Neural crest cell (in vitro differentiated cells): ENCODE results near the gene ACSBG1. TPM values are rescaled to one million over a fixed set of nuclear protein-coding genes. Genes with fewer than 3 reads are reported as not detected.

Source experiments
- DNase-seq: peaks from one replicate; pipeline ENCODE4 v3.0.0; 2021; ENCODE audit warnings: low read depth, mixed read lengths, low spot score
- H3K27ac Mint-ChIP-seq: one replicate; pipeline ENCODE4 v1.8.0; 2021; ENCODE audit warnings: mild to moderate bottlenecking, mixed read lengths; ENCODE audit not compliant: unreplicated experiment
- H3K27me3 Mint-ChIP-seq: 2 replicates; pipeline ENCODE4 v1.8.0; 2021; ENCODE audit warnings: low read depth, mild to moderate bottlenecking, mixed read lengths
- H3K36me3 Mint-ChIP-seq: 2 replicates; pipeline ENCODE4 v1.8.0; 2021; ENCODE audit warnings: low read depth, mild to moderate bottlenecking, mixed read lengths
- H3K4me1 Mint-ChIP-seq: 2 replicates; pipeline ENCODE4 v1.8.0; 2021; ENCODE audit warnings: mixed read lengths
- H3K4me3 Mint-ChIP-seq: one replicate; pipeline ENCODE4 v1.8.0; 2021; ENCODE audit warnings: mild to moderate bottlenecking, mixed read lengths
- H3K9me3 Mint-ChIP-seq: 2 replicates; pipeline ENCODE4 v1.8.0; 2021; ENCODE audit warnings: mixed read lengths
- total RNA-seq: library from RNA; stranded (reverse); gene quantifications from 2 replicates; pipeline ENCODE4 v1.2.1, GENCODE V29; 2021
- TF ChIP-seq, protein P1 (sequence below): fragments of 200-600 bp; sonication (generic); conservative IDR thresholded peaks from 2 replicates; pipeline ENCODE4 v1.5.0; 2021; ENCODE audit warnings: antibody characterized with exemption, mild to moderate bottlenecking

ACSBG1 gene
- total RNA-seq, 1 donor from 2014 or later: 4.9 TPM

GRCh38 chr15:78243491-78243941 is 9.2 kb upstream of the ACSBG1 start:
- H3K9me3 Mint-ChIP-seq: no peaks in the 10 kb centered on the region
- no peak for DNase-seq
- H3K4me1 Mint-ChIP-seq: peaks cover 13% of the 10 kb centered on the region
- H3K36me3 Mint-ChIP-seq: no peaks in the 10 kb centered on the region
- H3K27me3 Mint-ChIP-seq: no peaks in the 10 kb centered on the region
- TF ChIP-seq, protein P1, sequence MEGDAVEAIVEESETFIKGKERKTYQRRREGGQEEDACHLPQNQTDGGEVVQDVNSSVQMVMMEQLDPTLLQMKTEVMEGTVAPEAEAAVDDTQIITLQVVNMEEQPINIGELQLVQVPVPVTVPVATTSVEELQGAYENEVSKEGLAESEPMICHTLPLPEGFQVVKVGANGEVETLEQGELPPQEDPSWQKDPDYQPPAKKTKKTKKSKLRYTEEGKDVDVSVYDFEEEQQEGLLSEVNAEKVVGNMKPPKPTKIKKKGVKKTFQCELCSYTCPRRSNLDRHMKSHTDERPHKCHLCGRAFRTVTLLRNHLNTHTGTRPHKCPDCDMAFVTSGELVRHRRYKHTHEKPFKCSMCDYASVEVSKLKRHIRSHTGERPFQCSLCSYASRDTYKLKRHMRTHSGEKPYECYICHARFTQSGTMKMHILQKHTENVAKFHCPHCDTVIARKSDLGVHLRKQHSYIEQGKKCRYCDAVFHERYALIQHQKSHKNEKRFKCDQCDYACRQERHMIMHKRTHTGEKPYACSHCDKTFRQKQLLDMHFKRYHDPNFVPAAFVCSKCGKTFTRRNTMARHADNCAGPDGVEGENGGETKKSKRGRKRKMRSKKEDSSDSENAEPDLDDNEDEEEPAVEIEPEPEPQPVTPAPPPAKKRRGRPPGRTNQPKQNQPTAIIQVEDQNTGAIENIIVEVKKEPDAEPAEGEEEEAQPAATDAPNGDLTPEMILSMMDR: no peak
- H3K27ac Mint-ChIP-seq: no peak overlapping the region
- no peak overlapping the region for H3K4me3 Mint-ChIP-seq

DNA sequence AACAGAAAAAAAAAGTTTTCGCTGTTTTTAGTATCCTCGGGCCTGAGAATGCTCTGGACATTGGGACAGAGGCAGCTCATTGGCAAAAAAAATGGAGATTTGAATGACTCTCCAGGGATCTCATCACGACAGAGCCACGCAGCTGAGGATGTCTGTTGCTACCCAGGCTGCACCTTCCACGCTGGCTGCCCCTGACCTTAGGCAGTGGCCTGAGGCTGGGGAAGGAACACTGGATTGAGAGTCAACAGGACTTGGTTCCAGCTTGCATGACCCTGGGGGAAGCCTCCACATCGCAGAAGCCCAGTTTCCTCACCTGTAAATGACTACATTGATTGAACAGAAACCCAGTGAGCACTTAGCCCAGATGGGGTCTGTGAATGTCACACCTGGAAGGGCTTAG is 8.7 kb upstream of the ACSBG1 start:
- Mint-ChIP-seq H3K36me3 (no peaks in the 10 kb centered on the region), H3K27ac (no peak overlapping the region), H3K4me1 (peaks cover 13% of the 10 kb centered on the region), H3K27me3 (no peaks in the 10 kb centered on the region), H3K4me3 (no peak overlapping the region), H3K9me3 (no peaks in the 10 kb centered on the region)
- DNase-seq: no peak
- TF ChIP-seq, protein P1: no peak

- H3K36me3 Mint-ChIP-seq: no peaks in the 10 kb centered on the region
- H3K9me3 Mint-ChIP-seq: no peaks in the 10 kb centered on the region
- TF ChIP-seq, protein P1: peak; percentile 61
- H3K27me3 Mint-ChIP-seq: no peaks in the 10 kb centered on the region
- no peak overlapping the region for H3K27ac Mint-ChIP-seq
- peak; percentile 51 for DNase-seq
- H3K4me1 Mint-ChIP-seq: peaks cover 13% of the 10 kb centered on the region
- no peak overlapping the region for H3K4me3 Mint-ChIP-seq
Observed at GRCh38 chr15:78242128-78242527, 7.8 kb upstream of the ACSBG1 start.

DNA sequence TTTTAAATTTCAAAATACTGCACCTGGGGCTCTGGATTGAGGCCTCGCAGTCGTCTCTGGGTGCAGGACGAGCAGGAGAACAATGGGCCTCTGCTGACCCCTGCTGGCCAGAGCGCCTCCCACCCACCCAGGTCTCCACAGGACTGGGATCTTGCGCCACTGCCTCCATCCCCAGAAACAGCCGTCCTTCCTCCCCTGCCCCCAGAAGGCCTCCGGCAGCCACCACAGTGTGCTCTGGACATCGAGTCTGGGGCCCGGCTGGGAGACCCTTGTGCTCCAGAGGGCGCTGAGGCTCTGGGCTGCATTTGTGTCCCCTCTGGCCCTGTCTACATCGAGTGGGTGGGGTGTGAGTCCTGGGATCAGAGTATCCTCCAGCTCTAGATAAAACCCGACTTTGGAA is 6.7 kb upstream of the ACSBG1 start:
- Mint-ChIP-seq H3K4me3 (no peak overlapping the region), H3K9me3 (no peaks in the 10 kb centered on the region), H3K4me1 (peaks cover 13% of the 10 kb centered on the region), H3K36me3 (no peaks in the 10 kb centered on the region), H3K27me3 (no peaks in the 10 kb centered on the region), H3K27ac (no peak overlapping the region)
- DNase-seq: peak; percentile 95
- TF ChIP-seq, protein P1: peak; percentile 93

DNA sequence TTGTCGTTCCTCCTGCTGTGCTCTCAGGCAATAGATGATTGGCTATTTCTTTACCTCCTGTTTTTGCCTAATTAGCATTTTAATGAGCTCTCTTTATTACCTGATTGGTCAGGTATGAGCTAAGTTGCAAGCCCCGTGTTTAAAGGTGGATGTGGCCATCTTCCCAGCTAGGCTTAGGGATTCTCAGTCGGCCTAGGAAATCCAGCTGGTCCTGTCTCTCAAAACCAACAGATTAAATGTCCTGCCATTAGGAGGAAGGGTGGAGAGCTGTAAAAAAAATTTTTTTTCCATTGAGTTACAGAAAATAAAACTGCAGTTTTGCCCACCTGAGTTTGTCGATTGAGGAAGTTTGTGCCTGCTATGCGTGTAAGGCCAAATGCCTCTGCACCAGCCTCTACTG is 5.4 kb upstream of the ACSBG1 start:
- Mint-ChIP-seq H3K27me3 (no peaks in the 10 kb centered on the region), H3K4me3 (no peak overlapping the region), H3K9me3 (no peaks in the 10 kb centered on the region), H3K36me3 (no peaks in the 10 kb centered on the region), H3K27ac (no peak overlapping the region), H3K4me1 (peaks cover 18% of the 10 kb centered on the region)
- TF ChIP-seq, protein P1: no peak
- no peak for DNase-seq

GRCh38 chr15:78237146-78237545 is 2.8 kb upstream of the ACSBG1 start:
- no peak for DNase-seq
- no peak overlapping the region for H3K27ac Mint-ChIP-seq
- TF ChIP-seq, protein P1: no peak
- H3K4me1 Mint-ChIP-seq: peaks cover 31% of the 10 kb centered on the region
- H3K36me3 Mint-ChIP-seq: no peaks in the 10 kb centered on the region
- no peak overlapping the region for H3K4me3 Mint-ChIP-seq
- no peaks in the 10 kb centered on the region for H3K9me3 Mint-ChIP-seq
- no peaks in the 10 kb centered on the region for H3K27me3 Mint-ChIP-seq
